Panc1 (cell line): ENCODE data around the gene RGS3.

ENCODE experiments used
- REST ChIP-seq, 2 experiments: IDR thresholded peaks; 2 replicates each; pipeline ENCODE4 v1.6.1; 2011 to 2012; ENCODE audit warnings: low read depth in 2 of 2, control low read depth in 1 of 2, low read length in 1 of 2, mild to moderate bottlenecking in 1 of 2, moderate library complexity in 1 of 2; ENCODE audit not compliant: insufficient read depth in 1 of 2
- TF ChIP-seq, protein P1 (sequence below): fragments of 450-650 bp; IDR thresholded peaks from 2 replicates; pipeline ENCODE4 v1.5.1; 2017; ENCODE audit warnings: mild to moderate bottlenecking

DNA sequence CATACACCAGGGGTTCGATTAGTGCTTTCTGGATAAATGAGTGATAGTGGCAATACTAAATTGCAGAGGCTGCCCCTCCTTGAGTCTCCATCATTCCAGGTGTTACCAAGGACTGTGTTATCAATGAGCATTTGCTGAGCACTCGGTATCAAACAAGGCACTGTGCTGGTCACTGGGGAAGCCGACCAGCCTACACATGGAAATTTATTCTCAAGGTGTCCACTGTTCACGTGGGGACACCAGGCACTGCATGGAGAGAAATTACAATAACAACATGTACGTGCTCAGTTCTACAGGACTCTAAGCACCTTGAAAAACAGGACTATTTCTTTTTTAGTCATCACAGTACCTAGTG, 22.2 kb downstream of the RGS3 start:
- TF ChIP-seq, protein P1, sequence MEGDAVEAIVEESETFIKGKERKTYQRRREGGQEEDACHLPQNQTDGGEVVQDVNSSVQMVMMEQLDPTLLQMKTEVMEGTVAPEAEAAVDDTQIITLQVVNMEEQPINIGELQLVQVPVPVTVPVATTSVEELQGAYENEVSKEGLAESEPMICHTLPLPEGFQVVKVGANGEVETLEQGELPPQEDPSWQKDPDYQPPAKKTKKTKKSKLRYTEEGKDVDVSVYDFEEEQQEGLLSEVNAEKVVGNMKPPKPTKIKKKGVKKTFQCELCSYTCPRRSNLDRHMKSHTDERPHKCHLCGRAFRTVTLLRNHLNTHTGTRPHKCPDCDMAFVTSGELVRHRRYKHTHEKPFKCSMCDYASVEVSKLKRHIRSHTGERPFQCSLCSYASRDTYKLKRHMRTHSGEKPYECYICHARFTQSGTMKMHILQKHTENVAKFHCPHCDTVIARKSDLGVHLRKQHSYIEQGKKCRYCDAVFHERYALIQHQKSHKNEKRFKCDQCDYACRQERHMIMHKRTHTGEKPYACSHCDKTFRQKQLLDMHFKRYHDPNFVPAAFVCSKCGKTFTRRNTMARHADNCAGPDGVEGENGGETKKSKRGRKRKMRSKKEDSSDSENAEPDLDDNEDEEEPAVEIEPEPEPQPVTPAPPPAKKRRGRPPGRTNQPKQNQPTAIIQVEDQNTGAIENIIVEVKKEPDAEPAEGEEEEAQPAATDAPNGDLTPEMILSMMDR: no peak
- no peak for TF ChIP-seq REST (IDR thresholded peaks at IDR 0.05; ENCODE audit: insufficient read depth in 1 of 2, low read depth in 2 of 2, low read length in 1 of 2)
